BLaER1 (cell line): ENCODE measurements around the gene IMMP2L.

Experiments
- H3K27ac ChIP-seq: shearing (Covaris generic); formaldehyde crosslinking; 2 replicates; pipeline ENCODE4 v1.8.1; 2022
- H3K27me3 ChIP-seq: shearing (Covaris generic); formaldehyde crosslinking; 2 replicates; pipeline ENCODE4 v1.8.1; 2022
- H3K36me3 ChIP-seq: shearing (Covaris generic); formaldehyde crosslinking; 2 replicates; pipeline ENCODE4 v1.8.1; 2022
- H3K4me1 ChIP-seq: shearing (Covaris generic); formaldehyde crosslinking; 2 replicates; pipeline ENCODE4 v1.8.1; 2022
- H3K4me2 ChIP-seq: shearing (Covaris generic); formaldehyde crosslinking; 2 replicates; pipeline ENCODE4 v1.8.1; 2022
- H3K4me3 ChIP-seq: shearing (Covaris generic); formaldehyde crosslinking; 2 replicates; pipeline ENCODE4 v1.8.1; 2022
- H3K9ac ChIP-seq: shearing (Covaris generic); formaldehyde crosslinking; 2 replicates; pipeline ENCODE4 v1.8.1; 2022
- H3K9me3 ChIP-seq: shearing (Covaris generic); formaldehyde crosslinking; 2 replicates; pipeline ENCODE4 v1.8.1; 2022
- H4K20me1 ChIP-seq: shearing (Covaris generic); formaldehyde crosslinking; 2 replicates; pipeline ENCODE4 v1.8.1; 2022
- Cebpa-rat ChIP-seq: shearing (Covaris generic); IDR thresholded peaks from 2 replicates; pipeline ENCODE4 v1.8.1; 2022

Gene IMMP2L

DNA sequence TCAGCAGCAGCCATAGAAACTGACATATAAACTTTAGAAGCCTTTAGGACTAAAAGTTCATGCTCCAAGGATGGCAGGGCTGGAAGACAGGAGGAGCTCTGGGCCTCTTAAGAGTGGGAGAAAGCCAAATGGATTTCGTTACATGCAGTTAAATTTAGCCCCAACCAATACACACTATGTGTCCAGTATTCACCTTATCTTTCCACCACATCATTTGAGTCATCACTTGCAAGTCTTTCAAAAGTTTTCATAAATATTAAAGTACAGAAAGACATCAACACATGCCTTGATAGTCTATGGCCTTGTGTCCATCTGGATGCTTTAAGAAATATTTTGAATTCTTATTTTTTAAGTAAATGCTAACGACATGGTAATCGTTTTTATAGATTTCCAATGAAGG is 863.7 kb downstream of the IMMP2L start:
- H3K9ac ChIP-seq: no peak overlapping the region
- no peak for TF ChIP-seq Cebpa-rat
- H3K27ac ChIP-seq: no peak overlapping the region
- H3K9me3 ChIP-seq: no peaks in the 10 kb centered on the region
- no peak overlapping the region for H3K4me2 ChIP-seq
- no peaks in the 10 kb centered on the region for H4K20me1 ChIP-seq
- H3K4me3 ChIP-seq: no peak overlapping the region
- H3K4me1 ChIP-seq: no peaks in the 10 kb centered on the region
- no peaks in the 10 kb centered on the region for H3K27me3 ChIP-seq
- no peaks in the 10 kb centered on the region for H3K36me3 ChIP-seq

DNA sequence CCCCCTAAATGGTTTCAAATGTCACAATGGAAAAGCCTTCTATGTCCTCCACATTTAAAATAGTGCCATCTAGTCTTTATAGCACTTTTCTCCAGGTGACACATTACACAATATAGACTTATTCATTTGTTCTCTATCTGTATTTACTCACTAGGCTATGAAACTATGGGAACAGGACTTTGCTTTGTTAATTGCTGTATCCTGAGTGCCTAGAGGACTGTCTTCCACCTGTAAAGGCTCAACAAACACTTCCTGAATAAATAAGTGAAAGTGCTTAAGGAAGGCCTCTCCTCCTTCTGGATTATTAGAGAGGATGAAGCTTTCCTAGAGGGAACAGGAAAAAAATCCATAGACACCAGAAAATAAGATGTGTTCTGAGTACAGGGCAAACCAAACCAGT is 868.9 kb downstream of the IMMP2L start:
- no peak overlapping the region for H3K9ac ChIP-seq

DNA sequence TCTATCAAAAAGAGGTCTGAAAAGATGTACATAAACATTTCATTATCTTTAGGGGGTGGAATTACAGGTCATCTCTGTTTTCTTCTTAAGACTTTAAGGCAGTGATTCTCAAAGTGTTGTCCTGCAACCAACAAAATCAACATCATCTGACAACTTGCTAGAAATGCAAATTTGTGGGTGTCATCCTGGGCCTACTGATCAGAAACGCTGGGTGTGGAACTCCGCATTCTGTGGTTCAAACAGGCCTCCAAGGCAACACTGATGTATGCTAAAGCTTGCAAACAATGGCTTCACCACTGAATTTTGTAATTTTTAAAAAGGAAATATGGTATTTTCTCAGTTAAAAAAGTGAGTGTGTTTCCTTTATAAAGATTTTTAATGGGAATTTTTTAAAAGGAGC is 873.4 kb downstream of the IMMP2L start:
- Histone ChIP-seq H4K20me1 (no peaks in the 10 kb centered on the region), H3K27ac (no peak overlapping the region)
- TF ChIP-seq Cebpa-rat: no peak

More for the DNA sequence above, 868.9 kb downstream of the IMMP2L start:
- H3K36me3 ChIP-seq: no peaks in the 10 kb centered on the region
- H3K9me3 ChIP-seq: no peaks in the 10 kb centered on the region
- no peaks in the 10 kb centered on the region for H3K27me3 ChIP-seq
- no peak for TF ChIP-seq Cebpa-rat
- no peak overlapping the region for H3K4me3 ChIP-seq
- no peaks in the 10 kb centered on the region for H3K4me1 ChIP-seq
- no peaks in the 10 kb centered on the region for H4K20me1 ChIP-seq
- no peak overlapping the region for H3K4me2 ChIP-seq
- H3K27ac ChIP-seq: no peak overlapping the region

DNA sequence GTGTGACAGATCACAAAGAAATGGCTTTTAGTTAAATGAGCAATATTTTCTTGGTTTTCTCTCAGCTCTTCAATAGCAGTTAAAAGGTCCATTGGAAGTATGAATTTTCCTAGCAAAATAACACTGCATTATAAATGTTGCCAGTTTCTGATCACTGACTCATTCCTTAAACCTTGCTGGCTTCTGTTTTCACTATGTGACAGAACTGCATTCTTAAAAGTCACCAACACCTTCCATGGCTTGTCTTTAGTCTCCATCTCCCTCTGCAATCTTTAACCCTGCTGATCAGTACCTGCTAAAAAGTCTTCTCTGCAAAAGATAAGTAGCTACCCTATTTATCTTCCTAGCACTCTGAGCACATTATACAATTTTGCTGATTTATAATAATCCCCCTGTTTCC is 876.4 kb downstream of the IMMP2L start:
- no peak overlapping the region for H3K27ac ChIP-seq
- H3K27me3 ChIP-seq: no peaks in the 10 kb centered on the region
- no peaks in the 10 kb centered on the region for H4K20me1 ChIP-seq
- no peak overlapping the region for H3K9ac ChIP-seq
- H3K9me3 ChIP-seq: no peaks in the 10 kb centered on the region
- H3K4me2 ChIP-seq: no peak overlapping the region
- H3K4me1 ChIP-seq: no peaks in the 10 kb centered on the region
- no peak for TF ChIP-seq Cebpa-rat
- H3K4me3 ChIP-seq: no peak overlapping the region
- H3K36me3 ChIP-seq: no peaks in the 10 kb centered on the region

More for the DNA sequence above, 873.4 kb downstream of the IMMP2L start:
- no peaks in the 10 kb centered on the region for H3K4me1 ChIP-seq
- no peak overlapping the region for H3K9ac ChIP-seq
- no peak overlapping the region for H3K4me2 ChIP-seq
- no peak overlapping the region for H3K4me3 ChIP-seq
- H3K27me3 ChIP-seq: no peaks in the 10 kb centered on the region
- no peaks in the 10 kb centered on the region for H3K36me3 ChIP-seq
- no peaks in the 10 kb centered on the region for H3K9me3 ChIP-seq

DNA sequence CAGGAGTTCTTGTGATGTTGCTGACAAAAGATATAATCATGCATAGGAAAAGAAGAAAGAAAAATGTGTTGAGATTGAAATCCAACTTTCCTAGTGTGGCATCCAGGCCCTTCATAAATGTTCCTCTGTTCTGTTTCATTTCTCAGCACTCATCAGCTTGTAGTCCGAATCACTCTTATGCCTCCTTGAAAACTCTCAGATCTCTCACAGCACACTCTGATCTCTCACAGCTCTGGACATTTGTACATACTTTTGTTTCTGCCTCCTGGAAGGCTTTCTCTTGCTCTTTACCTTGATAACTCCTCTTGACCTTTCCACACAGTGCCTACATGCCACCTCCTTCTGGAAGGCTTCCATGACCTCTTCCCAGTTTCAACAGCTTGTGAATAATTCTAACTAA is 880.4 kb downstream of the IMMP2L start:
- TF ChIP-seq Cebpa-rat: no peak

DNA sequence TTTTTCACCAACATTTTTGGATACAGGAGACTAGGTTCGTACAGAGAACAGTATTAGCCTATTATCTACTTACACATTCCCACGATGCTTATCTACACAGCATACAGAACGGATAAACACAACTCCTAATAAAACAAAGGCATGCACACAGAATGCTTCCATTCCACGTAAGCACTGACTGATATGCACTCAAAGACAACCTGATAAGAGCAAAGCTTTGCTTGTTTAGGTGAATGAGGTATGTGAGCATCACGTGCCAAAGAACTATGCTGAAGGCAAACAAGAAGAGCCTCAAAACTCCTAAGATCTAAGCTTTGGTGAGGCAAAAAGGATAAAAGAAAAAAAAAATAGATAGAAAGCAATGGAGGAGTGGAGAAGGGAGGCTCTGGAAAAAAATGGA is 884.9 kb downstream of the IMMP2L start:
- Histone ChIP-seq H3K4me3 (no peak overlapping the region), H3K36me3 (0 out of 2 replicates have a peak, but pooled peaks cover 4% of the 10 kb centered on the region), H3K4me1 (no peaks in the 10 kb centered on the region), H3K4me2 (no peak overlapping the region), H3K9me3 (peaks cover 20% of the 10 kb centered on the region), H3K9ac (no peak overlapping the region), H3K27ac (no peak overlapping the region), H3K27me3 (no peaks in the 10 kb centered on the region), H4K20me1 (no peaks in the 10 kb centered on the region)
- no peak for TF ChIP-seq Cebpa-rat

More for the DNA sequence above, 880.4 kb downstream of the IMMP2L start:
- Histone ChIP-seq H3K27ac (no peak overlapping the region), H3K4me1 (no peaks in the 10 kb centered on the region), H3K9ac (no peak overlapping the region), H3K36me3 (no peaks in the 10 kb centered on the region), H3K4me3 (no peak overlapping the region), H3K9me3 (no peaks in the 10 kb centered on the region), H4K20me1 (no peaks in the 10 kb centered on the region), H3K4me2 (no peak overlapping the region), H3K27me3 (no peaks in the 10 kb centered on the region)

DNA sequence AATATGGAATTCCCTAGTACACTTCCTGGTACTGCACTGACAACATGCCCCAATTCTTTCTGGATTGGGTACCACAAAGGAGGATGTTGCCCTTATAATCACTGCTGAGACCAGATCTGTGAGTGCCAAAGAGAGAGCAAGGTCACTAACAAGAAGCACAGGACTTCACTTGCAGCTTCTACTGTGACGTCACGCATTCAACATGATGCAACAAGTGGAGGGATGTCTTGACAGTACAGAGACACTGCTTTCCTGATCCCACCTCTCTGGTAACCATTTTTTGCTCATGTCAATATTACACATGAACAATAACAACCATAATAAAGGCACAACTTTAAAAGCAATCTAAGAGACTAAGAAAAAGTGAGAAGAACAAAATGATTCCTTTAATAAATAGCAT is 885.5 kb downstream of the IMMP2L start:
- no peaks in the 10 kb centered on the region for H3K27me3 ChIP-seq
- H3K27ac ChIP-seq: no peak overlapping the region
- TF ChIP-seq Cebpa-rat: no peak
- no peaks in the 10 kb centered on the region for H4K20me1 ChIP-seq
- 0 out of 2 replicates have a peak, but pooled peaks cover 4% of the 10 kb centered on the region for H3K36me3 ChIP-seq
- no peaks in the 10 kb centered on the region for H3K4me1 ChIP-seq
- H3K9ac ChIP-seq: no peak overlapping the region
- no peak overlapping the region for H3K4me2 ChIP-seq
- no peak overlapping the region for H3K4me3 ChIP-seq
- H3K9me3 ChIP-seq: peaks cover 22% of the 10 kb centered on the region

DNA sequence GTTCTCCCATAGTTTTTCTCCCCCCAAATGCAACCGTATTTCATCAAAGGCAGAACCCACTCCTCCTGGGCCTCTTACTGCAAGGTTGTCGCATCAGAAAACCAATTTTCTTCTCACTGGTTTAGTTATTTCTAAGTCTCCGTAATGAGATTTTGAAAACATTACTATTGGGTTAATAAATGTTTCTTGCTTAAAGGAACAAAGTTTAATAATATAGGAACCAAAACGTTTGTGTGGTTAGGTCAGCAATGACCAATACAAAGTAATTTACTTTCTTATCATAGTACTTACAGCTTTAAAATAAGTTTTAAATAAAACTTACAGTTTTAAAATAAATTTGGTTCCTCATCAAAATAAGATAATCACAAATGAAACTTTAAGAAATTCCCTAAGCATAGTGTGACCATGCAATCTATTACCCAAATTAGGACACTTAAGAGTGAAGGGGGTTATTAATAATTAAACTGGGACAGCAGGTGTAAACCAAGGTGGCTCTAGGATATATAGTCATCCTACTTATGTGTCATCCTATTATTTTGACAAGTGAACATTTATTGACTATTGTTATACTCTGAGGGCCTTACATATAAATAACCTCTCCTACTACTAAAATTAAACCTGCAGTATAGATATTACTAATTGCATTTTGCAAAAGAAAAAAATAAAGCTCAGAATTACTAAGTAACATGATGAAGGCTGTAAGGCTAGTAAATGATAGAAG is 886.7 kb downstream of the IMMP2L start:
- no peak for TF ChIP-seq Cebpa-rat
- no peak overlapping the region for H3K27ac ChIP-seq

DNA sequence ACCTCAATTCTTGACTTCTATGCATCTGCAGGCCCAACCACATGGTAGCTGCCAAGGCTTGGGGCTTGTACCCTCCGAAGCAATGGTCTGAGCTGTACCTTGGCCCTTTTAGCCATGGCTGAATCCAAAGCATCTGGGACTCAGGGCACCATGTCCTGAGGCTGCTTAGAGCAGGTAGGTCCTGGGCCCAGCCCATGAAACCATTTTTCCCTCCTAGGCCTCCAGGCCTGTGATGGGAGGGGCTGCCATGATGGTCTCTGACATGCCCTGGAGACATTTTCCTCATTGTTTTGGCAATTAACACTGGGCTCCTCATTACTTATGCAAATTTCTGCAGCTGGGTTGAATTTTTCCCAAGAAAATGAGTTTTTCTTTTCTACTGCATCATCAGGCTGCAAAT is 889.1 kb downstream of the IMMP2L start:
- peaks cover 22% of the 10 kb centered on the region for H3K9me3 ChIP-seq
- H3K36me3 ChIP-seq: 0 out of 2 replicates have a peak, but pooled peaks cover 4% of the 10 kb centered on the region
- no peaks in the 10 kb centered on the region for H4K20me1 ChIP-seq
- no peak overlapping the region for H3K4me3 ChIP-seq
- no peak for TF ChIP-seq Cebpa-rat
- H3K4me2 ChIP-seq: no peak overlapping the region
- H3K4me1 ChIP-seq: no peaks in the 10 kb centered on the region
- H3K9ac ChIP-seq: no peak overlapping the region
- no peak overlapping the region for H3K27ac ChIP-seq
- H3K27me3 ChIP-seq: no peaks in the 10 kb centered on the region

More for the DNA sequence above, 886.7 kb downstream of the IMMP2L start:
- Histone ChIP-seq H4K20me1 (no peaks in the 10 kb centered on the region), H3K4me2 (no peak overlapping the region), H3K9me3 (peaks cover 22% of the 10 kb centered on the region), H3K9ac (no peak overlapping the region), H3K4me1 (no peaks in the 10 kb centered on the region), H3K36me3 (0 out of 2 replicates have a peak, but pooled peaks cover 4% of the 10 kb centered on the region), H3K4me3 (no peak overlapping the region), H3K27me3 (no peaks in the 10 kb centered on the region)

DNA sequence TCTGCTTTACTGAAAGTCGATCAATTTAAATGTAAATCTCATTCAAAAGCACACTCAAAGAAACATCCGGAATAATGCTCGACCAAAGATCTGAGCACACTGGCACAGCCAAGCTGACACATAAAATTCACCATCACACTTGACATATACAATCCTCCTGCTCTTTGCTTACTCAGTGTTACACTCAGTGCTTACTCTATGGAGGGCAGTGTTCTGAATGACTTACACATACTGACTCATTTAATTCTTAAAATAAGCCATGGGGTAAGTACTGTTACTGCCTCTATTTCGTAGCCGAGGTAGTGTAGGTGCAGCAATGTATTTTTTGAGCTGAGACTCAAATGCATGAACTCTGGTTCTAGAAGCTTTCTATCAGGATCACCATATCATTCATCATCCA is 892.9 kb downstream of the IMMP2L start:
- Histone ChIP-seq H3K4me1 (no peaks in the 10 kb centered on the region), H3K4me2 (no peak overlapping the region), H3K36me3 (0 out of 2 replicates have a peak, but pooled peaks cover 4% of the 10 kb centered on the region), H3K4me3 (no peak overlapping the region), H4K20me1 (no peaks in the 10 kb centered on the region), H3K9ac (no peak overlapping the region), H3K9me3 (peaks cover 22% of the 10 kb centered on the region), H3K27me3 (no peaks in the 10 kb centered on the region), H3K27ac (no peak overlapping the region)
- no peak for TF ChIP-seq Cebpa-rat
